GM11168 (cell line): ENCODE results near the gene PHF21B.
"Not testable (repeated sequence)": the region's sequence is repeated elsewhere in the genome, so short reads cannot be mapped to it uniquely, and the experiment has no call there.

Experiments used
- in situ Hi-C: fragments of 300-500 bp; cut with MboI; formaldehyde crosslinking; loops from one replicate; pipeline ENCODE4 v1.12.0; 2022; ENCODE audit warnings: low sequenced_read_pairs; ENCODE audit not compliant: unreplicated experiment

PHF21B gene

GRCh38 chr22:44965171-44965570 lies 44.6 kb downstream of the PHF21B start:
- in situ Hi-C loops: no loop called here

GRCh38 chr22:44964722-44965078 lies 45.1 kb downstream of the PHF21B start:
- in situ Hi-C loops: no loop called here

GRCh38 chr22:44963832-44964721 lies 45.7 kb downstream of the PHF21B start:
- in situ Hi-C loops: no loop called here

- in situ Hi-C loops: no loop called here
These were observed 46.9 kb downstream of the PHF21B start for GRCh38 chr22:44962741-44963454.

GRCh38 chr22:44961682-44962081 lies 48.1 kb downstream of the PHF21B start:
- in situ Hi-C loops: not testable (repeated sequence)

GRCh38 chr22:44956840-44957767 lies 52.7 kb downstream of the PHF21B start:
- in situ Hi-C loops: no loop called here

- in situ Hi-C loops: no loop called here
These were observed 54.7 kb downstream of the PHF21B start for GRCh38 chr22:44955102-44955501.

GRCh38 chr22:44954149-44954548 lies 55.7 kb downstream of the PHF21B start:
- in situ Hi-C loops: no loop called here

- in situ Hi-C loops: no loop called here
These were observed 56.7 kb downstream of the PHF21B start for GRCh38 chr22:44952863-44953746.

- in situ Hi-C loops: no loop called here
These were observed 58.3 kb downstream of the PHF21B start for GRCh38 chr22:44951510-44951816.

- in situ Hi-C loops: no loop called here
These were observed 58.8 kb downstream of the PHF21B start for GRCh38 chr22:44950806-44951509.

- in situ Hi-C loops: no loop called here
These were observed 62.0 kb downstream of the PHF21B start for GRCh38 chr22:44947846-44948245.

GRCh38 chr22:44947049-44947448 lies 62.8 kb downstream of the PHF21B start:
- in situ Hi-C loops: no loop called here

- in situ Hi-C loops: no loop called here
These were observed 64.8 kb downstream of the PHF21B start for GRCh38 chr22:44944883-44945601.

- in situ Hi-C loops: no loop called here
These were observed 66.0 kb downstream of the PHF21B start for GRCh38 chr22:44943701-44944324.

GRCh38 chr22:44942979-44943700 lies 66.7 kb downstream of the PHF21B start:
- in situ Hi-C loops: no loop called here

GRCh38 chr22:44942056-44942455 lies 67.7 kb downstream of the PHF21B start:
- in situ Hi-C loops: no loop called here
